NCI-H2196 (cell line): ENCODE measurements around the gene KIRREL1.

Source experiments
- DNase-seq: peaks from one replicate; lab custom pipeline; 2025; ENCODE audit not compliant: unreplicated experiment; lab: John Stamatoyannopoulos, UW

KIRREL1 gene

DNA sequence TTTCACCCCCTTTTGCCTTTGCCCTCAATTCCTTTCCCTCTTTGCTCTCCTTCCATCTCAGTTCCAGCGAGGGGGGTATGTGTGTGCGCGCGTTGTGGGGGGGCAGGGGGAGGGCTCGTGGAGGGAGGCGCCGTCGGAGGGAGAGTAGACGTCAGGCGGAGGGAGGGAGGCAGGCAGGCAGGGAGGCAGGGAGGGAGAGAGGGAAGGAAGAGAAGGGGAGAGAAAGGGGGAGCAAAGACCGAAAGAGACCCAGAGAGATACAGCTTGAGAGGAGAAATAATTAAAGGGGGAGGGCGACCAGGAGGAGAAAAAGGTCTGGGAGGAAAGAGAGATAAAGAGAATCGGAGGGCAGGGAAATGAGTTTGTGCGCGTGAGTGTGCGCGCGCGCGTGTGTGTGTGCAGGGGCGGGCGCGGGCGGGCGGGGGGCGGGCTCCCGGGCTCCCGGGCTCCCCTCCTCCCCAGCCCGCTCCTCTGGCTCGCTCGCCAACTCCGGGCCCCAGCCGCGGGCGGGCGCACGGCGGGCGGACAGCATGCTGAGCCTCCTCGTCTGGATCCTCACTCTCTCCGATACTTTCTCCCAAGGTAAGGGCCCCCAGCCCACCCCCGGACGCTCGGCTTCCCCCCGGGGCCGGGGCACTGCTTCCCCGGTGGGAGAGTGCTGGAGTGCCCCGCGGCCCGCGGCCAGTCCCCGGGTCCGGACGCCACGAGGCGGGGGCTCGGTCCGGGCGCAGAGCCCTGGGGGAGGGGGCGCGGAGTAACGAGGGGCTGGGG lies at the start of gene KIRREL1:
TSS of gene KIRREL1 (plus strand) at position 499 of the 771 bp plus-strand sequence. CDS start at position 531, 32 bp downstream.
- no peak for DNase-seq

GRCh38 chr1:157944663-157945280 lies 48.7 kb upstream of the KIRREL1 start:
- no peak for DNase-seq

- no peak for DNase-seq
These were observed 45.0 kb upstream of the KIRREL1 start for GRCh38 chr1:157948312-157949073.

- DNase-seq = no peak
These were observed 44.4 kb upstream of the KIRREL1 start for GRCh38 chr1:157949074-157949354.

- no peak for DNase-seq
These were observed 42.2 kb upstream of the KIRREL1 start for GRCh38 chr1:157951230-157951629.

DNA sequence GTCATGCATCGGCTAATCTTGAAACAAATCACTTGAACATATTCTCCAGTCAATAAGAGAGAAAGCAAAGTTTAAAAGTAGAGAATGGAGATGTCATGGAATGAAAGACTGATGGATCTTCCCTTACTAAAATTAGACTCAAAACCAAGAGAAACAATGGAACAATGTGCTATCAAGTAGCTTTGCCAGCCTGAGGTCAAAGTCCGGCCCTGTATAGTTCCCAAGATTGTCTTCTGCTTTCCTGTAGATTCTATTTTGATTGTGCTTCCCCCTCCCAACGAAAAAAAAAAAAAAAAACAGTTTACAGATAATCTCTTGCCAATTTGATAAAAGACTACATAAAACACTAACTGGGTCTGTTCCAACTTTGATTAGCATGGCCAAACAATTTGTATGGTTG lies 40.8 kb upstream of the KIRREL1 start:
- DNase-seq = no peak

DNA sequence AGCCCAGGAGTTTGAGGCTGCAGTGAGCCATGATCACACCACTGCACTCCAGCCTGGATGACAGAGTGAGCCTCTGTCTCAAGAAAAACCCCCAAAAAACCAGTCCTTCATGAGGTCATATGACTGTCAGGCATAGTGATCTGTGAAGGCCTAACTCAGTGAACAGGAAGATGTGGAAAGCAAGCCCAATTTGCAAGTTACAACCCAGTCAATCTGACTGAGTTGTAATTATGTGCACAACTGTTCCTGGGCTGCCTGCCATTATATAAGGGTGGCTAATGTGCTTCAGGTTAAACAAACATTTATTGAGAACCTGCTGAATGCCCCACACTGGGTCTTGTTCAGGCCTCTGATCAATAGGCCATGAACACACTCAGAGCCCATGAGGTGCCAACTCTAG lies 38.2 kb upstream of the KIRREL1 start:
- DNase-seq = no peak

DNA sequence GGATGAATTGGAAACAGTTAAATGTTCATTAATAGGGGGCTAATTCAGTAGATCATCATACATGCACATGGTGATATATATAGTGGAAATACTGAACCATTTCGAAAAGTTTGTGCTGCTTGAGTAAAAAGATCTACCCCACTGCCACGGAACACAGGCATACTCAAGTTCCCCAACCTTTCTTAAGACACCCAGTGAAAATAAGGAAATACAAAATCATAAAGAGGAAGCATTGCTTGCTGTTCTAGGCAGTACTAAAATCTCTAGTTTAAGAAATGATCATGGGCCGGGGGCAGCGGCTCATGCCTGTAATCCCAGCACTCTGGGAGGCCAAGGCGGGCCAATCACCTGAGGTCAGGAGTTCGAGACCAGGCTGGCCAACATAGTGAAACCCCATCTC lies 37.6 kb upstream of the KIRREL1 start:
- DNase-seq = no peak

- no peak for DNase-seq
These were observed 36.7 kb upstream of the KIRREL1 start for GRCh38 chr1:157956732-157957131.

- DNase-seq = no peak
These were observed 35.2 kb upstream of the KIRREL1 start for GRCh38 chr1:157958263-157958662.

DNA sequence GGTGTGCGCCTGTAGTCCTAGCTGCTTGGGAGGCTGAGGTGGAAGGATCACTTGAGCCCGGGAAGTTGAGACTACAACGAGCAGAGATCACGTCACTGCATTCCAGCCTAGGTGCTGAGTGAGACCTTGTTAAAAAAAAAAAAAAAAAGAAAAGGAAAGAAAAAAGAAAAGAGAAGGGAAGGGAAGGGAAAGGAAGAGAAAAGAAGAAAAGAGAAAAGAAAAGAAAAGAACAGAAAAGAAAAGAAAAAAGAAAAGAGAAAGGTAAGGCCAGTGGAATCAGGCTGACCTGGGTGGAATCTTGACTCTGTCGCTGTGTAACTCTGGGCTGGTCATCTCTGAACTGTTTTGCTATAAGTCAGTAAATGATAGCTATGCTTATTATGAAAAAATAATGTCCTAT lies 33.7 kb upstream of the KIRREL1 start:
- DNase-seq = no peak

- DNase-seq = no peak
These were observed 32.7 kb upstream of the KIRREL1 start for GRCh38 chr1:157960773-157961172.

- no peak for DNase-seq
These were observed 31.4 kb upstream of the KIRREL1 start for GRCh38 chr1:157961805-157962762.

DNA sequence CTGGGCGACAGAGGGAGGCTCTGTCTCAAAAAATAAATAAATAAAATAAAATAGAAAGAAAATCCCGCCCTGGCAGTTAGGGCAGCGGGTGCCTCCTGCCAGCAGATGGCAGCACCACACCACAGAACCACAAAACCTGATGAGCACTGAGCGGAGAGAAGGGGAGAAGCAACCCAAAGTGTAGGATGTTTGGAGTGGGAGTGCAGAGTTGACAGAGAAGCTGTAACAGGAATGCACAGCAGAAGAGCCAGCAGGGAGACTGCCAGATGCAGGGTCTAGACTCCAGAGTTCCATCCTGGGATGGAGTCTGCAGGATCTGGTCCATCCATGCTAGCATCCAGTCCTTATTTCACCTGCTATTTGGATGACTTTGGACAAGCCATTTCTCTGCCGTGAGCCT lies 29.7 kb upstream of the KIRREL1 start:
- peak; percentile 61 for DNase-seq

DNA sequence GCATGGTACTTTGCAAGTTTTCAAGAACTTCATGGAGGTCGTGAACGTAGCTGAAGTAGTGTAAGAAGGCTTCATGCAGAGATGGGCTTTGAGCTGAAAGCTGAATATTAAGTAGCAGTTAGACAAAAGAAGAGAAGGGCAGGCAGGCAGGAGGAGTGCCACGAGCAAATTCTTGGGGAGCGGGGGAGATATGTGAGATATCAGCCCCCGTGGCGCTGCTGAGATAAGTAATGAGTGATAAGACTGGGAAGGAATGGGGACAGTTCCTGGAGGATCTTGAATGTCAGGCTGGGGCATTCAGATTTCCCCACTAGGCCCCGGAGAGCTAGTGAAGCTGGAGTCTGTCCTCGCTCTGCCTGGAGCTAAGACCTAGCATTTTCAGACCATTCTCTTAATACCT lies 27.9 kb upstream of the KIRREL1 start:
- no peak for DNase-seq

GRCh38 chr1:157966031-157966537 lies 27.4 kb upstream of the KIRREL1 start:
- no peak for DNase-seq

DNA sequence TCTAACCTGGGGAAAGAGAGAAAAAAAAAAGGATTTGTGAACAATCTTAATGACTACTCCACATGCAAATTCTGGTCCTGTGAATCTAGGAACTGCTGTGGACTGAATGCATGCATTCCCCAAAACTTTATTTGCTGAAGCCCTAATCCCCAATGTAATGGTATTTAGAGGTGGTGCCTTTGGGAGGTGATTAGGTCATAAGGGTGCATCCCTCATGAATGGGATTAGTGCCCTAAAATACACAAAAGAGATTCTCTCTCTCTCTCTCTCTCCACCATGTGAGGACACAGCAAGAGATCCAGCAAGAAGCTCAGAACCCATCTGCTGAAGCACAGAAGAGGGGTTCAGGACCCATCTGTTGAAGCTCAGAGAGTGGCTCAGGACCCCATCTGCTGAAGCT lies 26.2 kb upstream of the KIRREL1 start:
- no peak for DNase-seq

- DNase-seq = no peak
These were observed 24.9 kb upstream of the KIRREL1 start for GRCh38 chr1:157968508-157968907.

DNA sequence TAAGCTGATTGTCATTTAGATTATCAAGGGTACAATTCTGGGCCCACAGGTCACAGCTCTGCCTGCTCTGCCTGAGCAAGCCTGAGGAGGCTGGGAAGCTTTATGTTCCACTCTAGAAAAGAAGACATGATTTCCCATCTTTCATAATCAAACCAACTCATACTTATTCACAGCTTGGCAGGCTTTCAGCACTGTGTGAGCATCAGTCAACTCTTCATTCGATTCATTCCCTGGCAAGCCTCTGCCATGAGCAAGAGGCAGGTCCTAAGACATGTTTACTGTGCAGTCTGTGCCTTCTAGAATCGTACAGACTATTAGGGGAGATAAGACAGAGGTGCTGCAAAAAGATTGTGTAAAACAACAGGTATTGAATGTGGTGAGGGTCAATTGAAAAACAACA lies 24.5 kb upstream of the KIRREL1 start:
- DNase-seq = no peak

- DNase-seq = no peak
These were observed 23.6 kb upstream of the KIRREL1 start for GRCh38 chr1:157969697-157970485.
